Right ventricle myocardium superior (tissue), 1 donor: Measurements from ENCODE around the gene HEXA. TPM values are rescaled to one million over a fixed set of nuclear protein-coding genes. Genes with fewer than 3 reads are reported as not detected.
A peak's percentile ranks its signal among the peaks of the same experiment; 100 is the strongest.
"Not testable (repeated sequence)": the region's sequence is repeated elsewhere in the genome, so short reads cannot be mapped to it uniquely, and the experiment has no call there.

Experiments
- ATAC-seq: fragments of 200-7000 bp; cut with Tn5 transposase; one replicate; pipeline ENCODE4 v1.9.1; 2020; ENCODE audit warnings: mild to moderate bottlenecking; ENCODE audit not compliant: poor library complexity
- DNase-seq: peaks from one replicate; pipeline ENCODE4 v3.0.0-alpha.2; 2020
- intact Hi-C: fragments of 100-400 bp; cut with DNase I; formaldehyde crosslinking; loops from one replicate; pipeline ENCODE4 v1.11.2; 2022
- total RNA-seq: library from RNA; stranded (reverse); fragmentation: NEBNext Ultra II Directional; extraction: Animal tissue kit (Norgen Biotek cat#: 25700); gene quantifications from one replicate; pipeline ENCODE4 v1.2.1, GENCODE V29; 2021
- donor health status: DM: no; HTN: yes; CAD: no; lungs with severe emphysema.

Gene HEXA
- total RNA-seq, 1 donor from 2014 or later: 58.7 TPM

DNA sequence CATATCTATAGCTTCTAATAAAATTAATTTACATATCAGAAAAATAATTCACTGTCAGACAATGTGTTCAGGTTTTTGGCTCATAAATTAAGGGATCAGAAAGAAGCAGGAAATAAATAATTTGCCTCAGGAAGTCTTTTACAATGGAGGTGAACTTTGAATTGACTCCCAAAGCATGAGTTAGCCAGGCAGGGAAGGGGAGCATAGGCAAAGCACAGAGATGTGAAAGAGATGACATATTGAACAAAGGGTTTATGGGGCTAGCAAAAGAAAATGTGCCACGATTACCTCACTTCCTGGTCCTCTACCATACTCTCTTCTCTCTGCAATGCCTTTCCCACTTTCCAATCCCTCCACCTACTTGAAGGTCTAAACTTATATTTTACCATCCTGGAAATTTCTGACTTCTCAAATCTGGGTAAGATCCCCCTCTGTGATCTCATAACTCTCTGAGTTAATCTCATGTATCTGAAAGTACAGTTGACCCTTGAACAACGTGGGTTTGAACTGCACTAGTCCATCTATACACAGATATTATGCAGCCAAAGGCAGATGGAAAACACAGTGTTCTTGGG lies 4.1 kb upstream of the HEXA start:
- intact Hi-C loops: no loop called here
- ATAC-seq (no peak), DNase-seq (no peak)

DNA sequence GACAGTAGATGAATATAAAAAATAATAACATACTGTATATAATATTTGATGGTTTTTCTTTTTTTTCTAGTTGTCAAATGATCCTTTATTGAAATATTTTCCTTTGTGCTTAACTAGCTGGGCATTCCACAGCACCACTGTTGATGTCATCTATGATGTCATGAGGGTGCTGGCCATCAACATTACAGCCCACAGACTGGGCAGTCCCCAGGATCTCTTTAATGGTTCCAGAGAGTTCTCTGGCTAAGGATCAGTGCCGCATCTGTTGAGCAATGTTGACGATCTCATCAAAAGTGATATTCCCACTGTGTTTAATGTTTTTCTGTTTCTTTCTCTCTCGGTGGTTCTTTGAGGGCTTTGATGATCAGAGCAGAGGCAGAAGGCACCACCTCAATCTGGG lies 3.3 kb upstream of the HEXA start:
- ATAC-seq, DNase-seq, intact Hi-C loops: not testable (repeated sequence)

DNA sequence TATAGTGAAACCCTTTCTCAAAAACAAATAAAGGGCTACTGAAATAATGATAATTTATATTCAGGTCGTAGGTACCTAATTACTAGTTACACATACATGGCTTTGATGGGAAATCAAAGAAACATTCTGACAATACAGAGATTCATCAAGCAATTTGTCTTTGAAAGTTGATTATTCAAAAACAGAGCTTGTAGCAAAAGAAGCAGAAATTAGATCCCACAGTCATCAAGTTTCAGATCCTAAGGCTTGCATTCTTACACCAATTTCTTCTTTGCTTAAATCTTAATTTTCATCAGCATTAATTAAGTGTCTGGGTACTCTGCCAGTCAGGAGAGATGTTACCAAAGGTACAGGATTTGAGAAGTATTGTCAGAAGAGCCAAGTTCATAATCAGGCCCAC lies 1.5 kb upstream of the HEXA start:
- intact Hi-C loops: no loop called here
- DNase-seq (no peak), ATAC-seq (no peak)

DNA sequence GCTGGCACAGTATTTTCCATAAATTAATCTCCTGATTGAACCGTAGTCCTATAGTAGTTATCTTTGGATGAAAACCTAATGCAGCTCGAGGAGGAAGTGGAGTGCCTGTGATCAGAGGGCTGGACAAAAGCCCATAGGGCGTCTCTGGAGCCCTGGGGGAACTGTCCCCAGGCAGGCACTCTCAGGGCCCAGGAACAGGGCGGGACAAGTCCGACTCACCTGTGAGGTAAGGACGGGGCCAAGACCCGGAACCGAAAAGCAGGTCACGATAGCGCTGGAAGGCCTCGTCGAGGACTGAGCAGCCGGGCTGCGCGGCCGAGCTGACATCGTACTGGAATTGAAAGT lies 341 bp downstream of the HEXA start:
- ATAC-seq (peak; percentile 66), DNase-seq (no peak)
- intact Hi-C loops: no loop called here

DNA sequence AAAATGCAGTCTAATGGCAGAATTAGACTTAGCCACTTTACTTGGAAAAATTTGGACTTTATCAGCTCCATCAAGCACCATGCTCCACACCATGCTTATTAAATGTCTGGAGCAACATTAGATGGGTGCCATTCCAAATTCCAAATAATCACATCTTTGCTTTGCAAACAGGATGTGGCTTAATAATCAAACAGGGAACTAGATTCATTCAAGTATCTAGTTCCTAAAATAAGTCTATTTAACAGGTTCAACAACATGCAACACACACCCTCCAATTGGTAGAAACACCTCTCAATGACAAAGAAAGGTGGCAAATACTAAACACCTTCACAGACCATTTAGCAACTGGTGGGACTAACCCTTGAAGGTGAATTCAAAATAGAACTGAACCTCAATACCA lies 3.5 kb downstream of the HEXA start:
- ATAC-seq (no peak), DNase-seq (no peak)
- intact Hi-C loops: no loop called here

DNA sequence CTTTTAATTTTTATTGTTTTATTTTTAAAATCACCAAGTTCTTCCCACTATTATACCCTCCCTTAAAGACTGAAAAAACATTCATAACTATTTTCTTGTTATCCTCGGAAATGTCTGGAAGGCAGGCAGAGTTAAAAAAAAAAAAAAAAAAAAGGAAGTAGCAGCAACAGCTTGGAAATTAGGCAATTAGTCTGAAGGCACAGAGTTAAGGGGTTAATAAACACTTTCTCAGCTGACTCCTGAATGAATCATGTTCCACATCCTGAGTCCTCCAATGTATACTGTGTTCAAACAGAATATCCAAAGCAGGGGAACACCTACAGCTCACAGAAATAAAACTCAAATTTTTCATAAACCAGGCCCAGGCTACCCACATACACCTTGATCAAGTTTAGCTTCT lies 5.8 kb downstream of the HEXA start:
- DNase-seq (no peak), ATAC-seq (no peak)

DNA sequence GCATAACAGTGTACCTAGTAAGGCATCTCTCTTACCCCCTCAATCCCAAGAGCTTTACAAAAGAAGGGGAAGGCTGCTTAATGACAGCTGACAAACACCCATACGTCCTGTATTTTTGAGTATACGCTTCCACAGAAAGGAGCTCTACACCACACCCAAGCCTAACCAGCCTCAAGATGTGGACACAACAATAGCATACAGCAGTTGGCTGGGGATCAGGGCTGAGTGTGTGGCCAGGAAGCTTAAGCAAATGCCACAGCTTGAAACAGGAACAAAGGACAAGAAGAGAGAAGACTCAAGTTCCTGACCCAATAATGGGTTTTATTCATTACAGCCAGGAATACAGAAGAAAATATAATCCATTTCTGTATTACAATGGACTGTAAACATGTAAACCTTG lies 6.9 kb downstream of the HEXA start:
- ATAC-seq (peak; percentile 80), DNase-seq (peak; percentile 66)
- intact Hi-C loops: no loop called here

More for the DNA sequence above, 5.8 kb downstream of the HEXA start:
- intact Hi-C loops: no loop called here

DNA sequence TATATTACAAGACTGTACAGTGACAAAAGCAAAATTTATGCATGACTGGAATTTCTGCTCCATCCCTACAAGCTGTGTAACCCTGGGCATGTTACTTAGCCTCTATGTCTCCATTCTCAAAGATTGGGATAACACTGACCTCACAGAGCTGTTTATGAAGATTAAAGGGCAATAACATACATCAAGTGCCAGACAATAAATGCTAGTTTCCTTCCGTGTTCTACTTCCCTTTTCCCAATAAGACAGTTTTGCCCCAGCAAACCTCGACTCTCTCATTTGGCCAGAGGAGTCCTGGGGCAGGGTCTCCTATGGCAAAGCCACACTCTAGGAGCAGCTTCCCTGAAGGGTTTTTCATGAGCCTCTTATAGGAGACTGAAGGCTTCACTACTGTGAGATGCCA lies 7.5 kb downstream of the HEXA start:
- intact Hi-C loops: no loop called here
- DNase-seq (no peak), ATAC-seq (peak; percentile 34)

DNA sequence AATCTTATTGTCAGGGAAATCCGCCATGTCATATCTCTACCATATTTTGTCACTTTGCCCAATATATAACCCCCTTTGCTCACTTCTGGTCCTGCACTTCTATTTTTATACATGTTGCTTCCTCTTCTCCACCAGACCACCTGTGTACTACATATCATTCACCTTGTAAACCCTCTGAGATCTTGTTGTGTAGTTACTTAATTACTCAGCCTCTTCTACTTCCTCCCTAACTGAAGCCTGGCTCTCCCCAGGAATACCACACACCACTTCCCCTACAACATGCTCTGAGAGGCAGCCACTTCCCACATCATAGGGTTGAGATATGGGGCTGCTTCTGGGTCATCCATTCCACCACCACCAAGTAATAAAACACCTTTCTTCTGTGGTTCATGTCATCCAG lies 10.0 kb downstream of the HEXA start:
- peak; percentile 55 for ATAC-seq
- DNase-seq: no peak
- intact Hi-C loops: no loop called here

DNA sequence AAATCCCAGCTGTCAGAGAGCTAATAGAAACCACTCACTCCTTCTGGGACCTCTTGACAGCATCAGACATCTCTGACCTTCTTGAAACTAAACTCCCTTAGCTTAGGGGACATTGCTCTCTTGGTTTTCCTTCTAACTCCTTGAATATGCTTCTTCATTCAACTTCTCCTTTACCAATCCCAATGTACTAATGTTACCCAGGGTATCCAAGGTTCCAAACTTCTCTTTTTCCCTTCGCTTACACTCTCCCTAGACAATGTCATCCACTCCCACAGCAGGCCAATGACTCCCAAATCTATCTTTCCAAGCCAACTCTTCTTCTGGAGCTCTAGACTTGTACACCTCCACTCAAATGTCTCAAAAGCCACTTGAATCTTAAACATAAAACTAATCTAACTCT lies 14.6 kb downstream of the HEXA start:
- intact Hi-C loops: no loop called here
- no peak for ATAC-seq
- DNase-seq: no peak

DNA sequence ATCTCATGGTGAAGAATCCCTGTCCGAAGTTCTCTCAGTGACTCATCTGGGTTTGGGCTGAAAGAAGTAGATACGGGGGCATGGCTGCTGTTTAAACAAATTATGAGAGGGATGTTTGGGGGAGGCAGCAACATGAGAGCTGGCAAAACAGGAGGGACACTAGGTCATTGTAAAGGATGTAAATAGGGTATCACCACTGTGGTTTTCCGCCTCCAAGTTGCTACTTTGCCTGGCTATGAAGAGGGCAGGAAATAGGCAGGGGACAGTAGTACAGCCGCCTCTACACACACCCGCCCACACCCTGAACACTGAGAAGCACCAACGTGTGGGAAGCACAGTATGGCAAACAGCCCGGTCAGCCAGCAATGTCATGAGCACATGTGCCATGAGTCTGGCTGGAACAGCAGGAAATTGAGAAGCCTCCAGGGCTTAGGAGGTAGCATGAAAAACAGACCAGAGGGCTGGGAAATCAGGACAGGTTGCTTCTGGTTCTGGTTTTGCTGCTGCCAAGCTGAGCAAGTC lies 17.1 kb downstream of the HEXA start:
- intact Hi-C loops: no loop called here
- ATAC-seq (peak; percentile 77), DNase-seq (peak; percentile 78)

DNA sequence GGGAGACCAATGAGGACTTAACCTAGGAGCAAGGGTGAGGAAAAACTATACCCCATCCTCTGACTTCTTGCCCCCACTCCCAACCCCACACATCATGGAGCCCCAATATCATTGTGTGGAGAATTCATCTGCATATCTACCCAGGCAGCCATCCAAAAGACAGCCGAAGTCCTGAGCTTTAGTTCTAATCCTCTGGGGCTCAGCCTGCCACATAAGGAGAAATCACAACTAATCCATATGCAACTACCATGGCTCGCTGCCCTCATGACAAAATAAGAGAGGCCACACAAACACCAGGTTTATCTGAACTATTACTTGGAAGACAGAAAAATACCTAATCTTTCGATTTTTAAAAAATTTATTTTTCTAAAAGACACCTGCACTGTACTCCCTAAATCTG lies 17.7 kb downstream of the HEXA start:
- DNase-seq: no peak

DNA sequence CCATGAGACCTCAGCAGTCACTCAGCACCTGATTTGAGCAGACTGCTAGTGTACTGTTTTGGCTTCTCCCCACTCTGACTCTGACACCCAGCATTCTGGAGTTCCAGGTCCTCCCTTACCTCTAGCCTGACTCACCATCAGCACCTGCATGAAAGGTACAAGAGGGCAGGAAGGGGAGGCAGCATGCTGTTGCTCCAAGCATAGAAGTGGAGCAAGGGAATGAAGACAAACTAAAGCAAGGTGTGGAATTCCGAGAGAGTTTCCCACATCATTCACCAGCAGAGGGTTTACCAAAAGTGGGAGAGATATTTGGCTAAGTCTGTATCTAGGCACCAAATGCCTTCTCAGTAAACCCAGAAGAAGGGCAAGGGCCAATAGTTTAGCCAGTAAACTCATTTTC lies 21.3 kb downstream of the HEXA start:
- intact Hi-C loops: no loop called here
- DNase-seq (no peak), ATAC-seq (no peak)

More for the DNA sequence above, 17.7 kb downstream of the HEXA start:
- no peak for ATAC-seq
- intact Hi-C loops: no loop called here

DNA sequence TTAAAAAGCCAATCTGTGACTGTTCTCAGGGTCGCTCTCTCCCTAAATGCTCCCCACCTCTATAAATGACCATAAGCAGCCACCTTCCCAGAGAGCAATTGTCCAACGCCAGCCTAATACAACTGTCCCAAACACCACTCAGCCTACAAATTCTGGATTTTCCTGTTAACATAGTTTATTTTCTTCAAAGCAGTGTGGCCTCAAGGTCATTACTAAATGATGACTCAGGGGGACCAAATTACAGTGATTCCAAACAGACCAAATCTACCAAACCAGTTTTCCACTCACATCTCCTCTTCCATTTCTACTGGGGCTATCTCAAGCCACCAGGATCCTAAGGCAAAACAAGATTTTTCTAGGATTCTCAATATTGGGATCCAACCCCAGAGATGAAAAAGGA lies 22.5 kb downstream of the HEXA start:
- no peak for ATAC-seq
- DNase-seq: no peak
- intact Hi-C loops: no loop called here

DNA sequence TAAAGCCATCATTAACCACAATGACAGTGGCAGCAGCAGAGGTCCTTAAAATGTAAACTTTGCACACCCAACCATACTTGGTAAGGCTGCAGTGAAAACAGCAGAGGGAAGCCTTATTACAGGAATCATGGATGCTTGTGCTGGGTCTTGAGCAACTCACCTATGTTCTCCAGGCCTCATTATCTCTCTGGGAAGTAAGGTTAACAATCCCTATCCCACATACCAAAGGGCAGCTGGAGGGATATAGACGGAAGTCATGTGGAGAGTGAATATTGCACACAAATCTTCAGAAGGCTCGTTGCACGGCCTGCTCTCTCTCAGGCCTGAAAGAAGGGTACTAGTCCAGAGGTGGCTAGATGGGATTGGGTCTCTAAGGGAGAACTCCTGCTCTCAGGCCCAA lies 30.0 kb downstream of the HEXA start:
- intact Hi-C loops: no loop called here
- no peak for ATAC-seq
- no peak for DNase-seq

DNA sequence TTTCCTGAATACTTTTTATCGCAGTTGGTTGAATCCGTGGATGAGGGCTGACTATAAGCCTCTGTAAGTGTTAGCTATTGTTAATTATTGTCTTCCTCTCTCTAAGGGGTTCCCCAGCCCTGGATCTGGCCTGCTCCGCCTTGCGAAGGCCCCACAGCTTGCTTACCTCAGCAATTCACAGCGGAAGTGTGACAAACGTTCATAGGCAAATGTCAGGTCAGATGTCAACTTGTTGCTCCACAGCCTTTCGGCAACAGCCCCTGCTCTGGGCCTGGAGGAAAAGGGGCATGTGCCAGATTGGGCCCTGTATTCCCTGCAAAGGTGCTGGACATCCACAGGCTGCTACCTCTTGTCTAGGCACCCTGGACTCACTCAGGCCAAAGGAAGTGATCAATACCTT lies 30.5 kb downstream of the HEXA start:
- intact Hi-C loops: no loop called here
- no peak for ATAC-seq
- DNase-seq: no peak

DNA sequence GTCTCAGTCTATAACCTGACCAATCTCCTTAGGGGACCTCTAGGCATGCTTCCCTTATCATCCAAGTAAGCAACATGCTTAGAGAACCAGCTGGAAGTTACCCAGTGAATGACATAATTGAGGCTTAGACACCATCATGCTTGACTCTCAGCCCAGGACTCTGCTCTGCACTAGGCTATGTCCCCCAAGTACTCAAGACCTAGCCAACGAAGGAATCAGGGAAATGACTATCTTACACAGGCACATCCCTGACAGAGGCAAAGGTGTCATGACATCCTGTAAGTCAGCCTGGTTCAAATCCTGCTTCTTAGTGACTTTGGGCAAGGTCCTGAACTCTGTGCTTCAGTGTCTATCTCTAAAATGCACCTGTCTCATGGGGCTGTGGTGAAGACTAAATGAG lies 31.2 kb downstream of the HEXA start:
- DNase-seq: no peak
- intact Hi-C loops: no loop called here
- ATAC-seq: no peak

DNA sequence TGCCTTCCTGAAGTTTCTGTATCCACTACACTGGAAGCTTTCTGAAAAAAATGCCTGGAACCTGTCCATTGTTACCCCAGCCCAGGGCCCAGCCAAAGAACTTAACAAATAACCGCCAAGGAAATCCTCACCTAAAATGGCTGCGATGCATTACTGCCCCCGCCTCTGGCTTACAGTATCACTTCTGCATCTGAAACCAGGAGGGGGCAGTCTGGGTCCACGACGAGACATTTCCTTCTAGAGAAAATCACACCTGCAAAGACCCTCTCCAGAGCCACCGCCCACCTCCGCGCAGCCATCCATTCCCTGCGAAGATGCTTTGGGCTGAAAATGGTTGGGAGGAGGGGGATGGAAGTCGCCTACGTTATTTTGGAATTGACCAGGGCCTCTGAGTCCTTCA lies 33.4 kb downstream of the HEXA start:
- DNase-seq (no peak), ATAC-seq (no peak)
- intact Hi-C loops: no loop called here

DNA sequence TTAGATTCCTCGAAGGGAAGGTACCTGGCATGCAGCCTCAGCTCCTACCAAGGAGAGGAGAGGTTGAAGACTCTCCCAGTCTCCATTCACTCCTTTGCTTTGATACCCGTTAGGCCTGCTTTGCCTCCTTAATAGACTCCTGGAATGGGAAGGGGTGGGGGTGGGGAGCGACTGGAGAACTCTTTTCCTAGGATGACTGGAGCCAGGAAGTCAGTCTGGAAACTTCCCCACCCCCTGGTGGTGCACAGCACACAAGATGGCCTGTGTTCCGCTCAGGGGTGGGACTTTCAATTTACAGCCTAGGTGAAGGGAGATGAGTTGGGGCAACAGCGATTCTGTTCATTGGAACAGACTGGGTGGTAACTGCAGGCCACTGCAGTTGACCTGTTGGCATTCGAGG lies 34.5 kb downstream of the HEXA start:
- DNase-seq (no peak), ATAC-seq (no peak)
- intact Hi-C loops: no loop called here

DNA sequence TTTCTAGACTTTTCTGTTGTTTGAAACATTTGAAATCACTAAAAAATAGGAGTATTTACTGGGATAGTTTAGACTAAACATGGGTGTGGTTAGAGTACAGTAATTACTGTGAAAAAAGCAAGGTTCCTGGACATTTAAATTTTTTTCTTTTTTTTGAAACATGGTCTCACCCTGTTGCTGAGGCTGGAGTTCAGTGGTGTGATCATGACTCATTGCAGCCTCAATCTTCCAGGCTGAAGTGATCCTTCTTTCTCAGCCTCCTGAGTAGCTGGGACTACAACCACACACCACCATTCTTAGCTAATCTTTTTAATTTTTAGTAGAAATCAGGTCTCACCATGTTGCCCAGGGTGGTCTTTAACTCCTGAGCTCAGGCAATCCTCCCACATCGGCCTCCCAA lies 35.4 kb downstream of the HEXA start:
- no peak for DNase-seq
- no peak for ATAC-seq
- intact Hi-C loops: no loop called here

DNA sequence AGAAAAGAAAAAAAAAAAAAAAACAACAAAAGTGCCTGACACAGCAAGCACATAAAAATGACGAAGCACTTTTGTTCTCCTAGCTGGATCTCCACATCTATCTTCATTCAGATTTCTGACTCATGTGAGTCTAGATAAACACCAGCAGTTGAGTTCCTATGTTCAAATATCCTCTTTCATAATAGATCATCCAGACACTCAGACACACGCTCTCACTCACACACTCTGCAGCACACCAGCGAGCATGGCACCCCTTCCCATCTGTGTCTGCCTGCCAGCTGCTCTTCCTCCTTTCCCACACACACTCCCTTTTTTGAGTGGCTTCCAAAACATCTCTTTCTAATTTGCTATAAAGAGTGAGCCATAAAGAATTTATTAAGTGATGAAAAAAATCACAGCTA lies 36.0 kb downstream of the HEXA start:
- intact Hi-C loops: no loop called here
- DNase-seq: no peak
- peak; percentile 46 for ATAC-seq
